ENCODE measurements around the gene CTBP2. TPM values are rescaled to one million over a fixed set of nuclear protein-coding genes. Genes with fewer than 3 reads are reported as not detected.

Gene CTBP2
- total and polyA plus RNA-seq, 11 donors = 10.1 to 45.5 (median 29.1) TPM

DNA sequence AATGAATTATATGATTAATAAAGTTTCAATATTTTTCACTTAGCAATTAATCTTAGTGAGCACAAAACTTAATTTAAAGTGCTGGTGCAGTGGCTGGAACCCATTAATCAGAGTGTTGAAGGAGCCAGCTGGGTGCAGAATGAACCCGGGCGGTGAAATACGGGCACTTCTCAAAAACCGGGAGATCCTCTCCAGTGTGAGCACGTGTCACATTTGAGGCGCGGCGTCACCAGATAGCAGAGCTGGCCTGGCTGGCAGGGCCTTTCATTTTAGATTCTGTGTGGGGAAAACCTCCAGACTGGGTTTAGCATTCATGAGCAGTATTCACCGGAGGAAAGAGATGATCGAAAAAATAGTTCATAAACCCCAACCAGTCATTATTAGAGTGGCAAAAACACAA lies 34.5 kb upstream of the CTBP2 start:
- H3K4me3 ChIP-seq = no peak overlapping the region
- no peaks in the 10 kb centered on the region for H3K36me3 ChIP-seq
- ATAC-seq (no peak), DNase-seq (no peak)
- peaks cover 0 to 4% (median 0%) of the 10 kb centered on the region in 9 donors for H3K27me3 ChIP-seq
- TF ChIP-seq POLR2A (IDR thresholded peaks at IDR 0.05) = no peak
- TF ChIP-seq, protein P1, sequence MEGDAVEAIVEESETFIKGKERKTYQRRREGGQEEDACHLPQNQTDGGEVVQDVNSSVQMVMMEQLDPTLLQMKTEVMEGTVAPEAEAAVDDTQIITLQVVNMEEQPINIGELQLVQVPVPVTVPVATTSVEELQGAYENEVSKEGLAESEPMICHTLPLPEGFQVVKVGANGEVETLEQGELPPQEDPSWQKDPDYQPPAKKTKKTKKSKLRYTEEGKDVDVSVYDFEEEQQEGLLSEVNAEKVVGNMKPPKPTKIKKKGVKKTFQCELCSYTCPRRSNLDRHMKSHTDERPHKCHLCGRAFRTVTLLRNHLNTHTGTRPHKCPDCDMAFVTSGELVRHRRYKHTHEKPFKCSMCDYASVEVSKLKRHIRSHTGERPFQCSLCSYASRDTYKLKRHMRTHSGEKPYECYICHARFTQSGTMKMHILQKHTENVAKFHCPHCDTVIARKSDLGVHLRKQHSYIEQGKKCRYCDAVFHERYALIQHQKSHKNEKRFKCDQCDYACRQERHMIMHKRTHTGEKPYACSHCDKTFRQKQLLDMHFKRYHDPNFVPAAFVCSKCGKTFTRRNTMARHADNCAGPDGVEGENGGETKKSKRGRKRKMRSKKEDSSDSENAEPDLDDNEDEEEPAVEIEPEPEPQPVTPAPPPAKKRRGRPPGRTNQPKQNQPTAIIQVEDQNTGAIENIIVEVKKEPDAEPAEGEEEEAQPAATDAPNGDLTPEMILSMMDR (IDR thresholded peaks at IDR 0.05) = no peak
- H3K9me3 ChIP-seq = no peaks in the 10 kb centered on the region
- H3K27ac ChIP-seq = no peak overlapping the region
- no peaks in the 10 kb centered on the region for H3K4me1 ChIP-seq
- 85 to 90% (median 87%) methylated on average over 10 of the region's 10 CpGs for WGBS, 4 donors
- intact Hi-C loops (cut with DNase I) = loop anchor here in 1 of 10 donors (5.0 kb wide), 1 partner anchor 52 kb away; no protein-coding TSS in a partner anchor

DNA sequence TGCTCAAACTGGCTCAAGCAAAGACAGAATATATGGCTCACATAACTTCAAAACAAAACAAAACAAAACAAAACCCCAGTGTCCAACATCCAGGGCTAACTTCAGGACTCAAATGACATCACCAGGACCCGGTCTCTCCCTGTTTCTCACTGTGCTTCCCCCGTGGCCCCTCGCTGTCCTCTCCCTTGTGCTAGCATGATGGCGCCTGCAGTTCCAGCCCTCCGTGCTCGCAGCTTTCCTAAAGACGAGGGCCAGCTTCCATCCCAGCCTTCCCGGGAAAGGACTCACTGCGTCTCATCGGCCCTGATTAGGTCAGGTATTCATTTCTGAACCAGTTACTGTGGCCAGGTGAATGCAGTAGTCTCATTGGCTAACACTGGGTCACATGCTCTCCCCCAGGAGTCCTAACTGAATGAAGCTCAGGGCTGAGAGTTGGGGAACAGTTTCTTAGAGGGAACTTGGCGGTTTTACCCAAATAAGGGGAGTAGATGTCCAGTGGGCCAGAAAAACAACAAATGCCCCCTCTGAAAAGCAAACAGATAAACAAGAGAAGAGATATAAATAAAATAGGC lies 33.0 kb upstream of the CTBP2 start:
- ATAC-seq (no peak), DNase-seq (no peak)
- intact Hi-C loops (cut with DNase I) = no loop called here
- Histone ChIP-seq H3K4me1 (no peaks in the 10 kb centered on the region), H3K36me3 (no peaks in the 10 kb centered on the region), H3K4me3 (no peak overlapping the region), H3K27ac (no peak overlapping the region), H3K9me3 (no peaks in the 10 kb centered on the region), H3K27me3 (no peaks in the 10 kb centered on the region)
- TF ChIP-seq POLR2A (IDR thresholded peaks at IDR 0.05) = no peak
- TF ChIP-seq, protein P1 (IDR thresholded peaks at IDR 0.05) = no peak
- WGBS, 4 donors = 84 to 88% (median 86%) methylated on average over 11 of the region's 11 CpGs

DNA sequence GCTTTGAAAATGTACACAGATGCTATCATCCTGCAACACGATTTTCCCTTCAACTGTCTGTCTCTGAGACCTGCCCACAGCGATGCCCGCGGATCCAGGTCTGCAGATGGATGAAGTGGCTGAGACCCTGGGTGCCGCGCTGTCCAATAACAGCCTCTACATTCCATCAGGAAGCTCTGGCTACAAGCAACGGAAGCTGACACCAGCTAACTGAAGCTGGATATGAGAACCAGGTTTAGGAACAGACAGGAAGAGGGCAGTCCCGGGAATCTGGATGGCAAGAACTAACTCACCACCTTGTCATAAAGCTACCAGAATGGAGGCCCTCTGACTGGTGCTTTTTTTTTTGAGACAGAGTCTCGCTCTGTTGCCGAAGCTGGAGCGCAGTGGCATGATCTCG lies 32.3 kb upstream of the CTBP2 start:
- WGBS, 4 donors = 80 to 86% (median 83%) methylated on average over 12 of the region's 12 CpGs
- H3K4me1 ChIP-seq = no peaks in the 10 kb centered on the region
- ATAC-seq (no peak), DNase-seq (no peak)
- intact Hi-C loops (cut with DNase I) = no loop called here
- H3K4me3 ChIP-seq = no peak overlapping the region
- no peaks in the 10 kb centered on the region for H3K9me3 ChIP-seq
- H3K36me3 ChIP-seq = no peaks in the 10 kb centered on the region
- no peaks in the 10 kb centered on the region for H3K27me3 ChIP-seq
- TF ChIP-seq POLR2A (IDR thresholded peaks at IDR 0.05) = no peak
- TF ChIP-seq, protein P1 (IDR thresholded peaks at IDR 0.05) = no peak
- no peak overlapping the region for H3K27ac ChIP-seq

DNA sequence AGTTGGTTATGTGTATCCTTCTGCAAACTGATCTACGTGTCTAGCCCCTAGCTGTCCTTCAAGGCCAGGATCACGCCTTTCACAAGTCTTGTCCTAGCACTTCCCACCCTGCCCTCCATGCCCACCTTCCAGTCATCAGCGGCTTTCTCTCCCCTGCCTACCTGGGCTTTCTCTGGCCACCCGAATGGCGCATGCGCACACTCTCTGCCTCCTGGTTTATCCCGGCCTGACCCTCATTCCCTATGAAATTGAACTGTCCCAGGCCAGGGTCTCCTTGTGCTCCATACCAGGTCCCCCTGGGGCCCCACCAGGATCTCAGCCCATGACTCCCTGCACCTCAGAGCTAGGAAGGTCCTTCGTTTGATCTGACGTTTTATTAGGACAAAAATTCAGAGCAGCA lies 31.6 kb upstream of the CTBP2 start:
- no peak overlapping the region for H3K4me3 ChIP-seq
- no peaks in the 10 kb centered on the region for H3K36me3 ChIP-seq
- no peak overlapping the region for H3K27ac ChIP-seq
- TF ChIP-seq POLR2A (IDR thresholded peaks at IDR 0.05) = no peak
- TF ChIP-seq, protein P1 (IDR thresholded peaks at IDR 0.05) = no peak
- H3K4me1 ChIP-seq = no peaks in the 10 kb centered on the region
- intact Hi-C loops (cut with DNase I) = no loop called here
- WGBS, 4 donors = 91 to 93% (median 93%) methylated on average over 9 of the region's 9 CpGs
- H3K27me3 ChIP-seq = no peaks in the 10 kb centered on the region
- ATAC-seq (no peak), DNase-seq (no peak)
- H3K9me3 ChIP-seq = no peaks in the 10 kb centered on the region
